Measurements from ENCODE around the gene ACOX1.

Gene ACOX1

DNA sequence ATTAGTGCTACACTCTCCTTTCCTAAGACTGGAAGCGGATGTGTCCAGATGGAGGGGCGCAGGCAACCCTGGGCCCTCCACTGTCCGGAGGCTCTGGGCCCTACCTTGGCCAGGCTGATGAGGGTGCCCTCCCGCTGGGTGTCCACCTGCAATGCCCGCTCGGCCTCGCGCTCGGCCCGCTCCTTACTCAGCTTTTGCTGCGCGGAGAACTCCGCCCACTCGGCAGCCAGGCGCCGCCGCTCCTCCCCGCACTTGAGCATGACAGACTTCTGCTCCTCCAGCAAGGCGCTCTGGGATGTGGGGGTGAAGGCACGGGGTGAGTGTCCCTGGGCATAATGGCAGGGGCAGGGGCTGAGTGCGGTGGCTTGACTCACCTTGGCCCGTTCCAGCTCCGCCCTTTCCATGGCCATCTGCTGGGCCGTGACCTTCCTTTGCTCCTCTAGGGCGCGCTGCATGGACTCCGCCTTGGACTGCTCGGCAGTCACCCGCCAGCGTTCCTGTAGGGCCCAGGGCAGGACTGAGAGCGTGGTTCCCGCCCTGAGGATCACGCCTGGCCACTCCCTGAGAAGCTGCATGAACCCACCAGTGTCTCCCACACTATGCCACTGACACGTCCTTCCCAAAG lies 64.2 kb downstream of the ACOX1 start:
- no peaks in the 10 kb centered on the region for H3K27me3 ChIP-seq (replicated peaks; ENCODE audit: insufficient read depth, low read length)
- no peaks in the 10 kb centered on the region for H3K36me3 ChIP-seq (replicated peaks; ENCODE audit: insufficient read depth, low read length)
- H4K20me1 ChIP-seq (ENCODE audit: insufficient read depth, low read length): no peaks in the 10 kb centered on the region
- TF ChIP-seq EZH2 (optimal IDR thresholded peaks at IDR 0.05; ENCODE audit: low read depth, low read length): no peak
- TF ChIP-seq, protein P1, sequence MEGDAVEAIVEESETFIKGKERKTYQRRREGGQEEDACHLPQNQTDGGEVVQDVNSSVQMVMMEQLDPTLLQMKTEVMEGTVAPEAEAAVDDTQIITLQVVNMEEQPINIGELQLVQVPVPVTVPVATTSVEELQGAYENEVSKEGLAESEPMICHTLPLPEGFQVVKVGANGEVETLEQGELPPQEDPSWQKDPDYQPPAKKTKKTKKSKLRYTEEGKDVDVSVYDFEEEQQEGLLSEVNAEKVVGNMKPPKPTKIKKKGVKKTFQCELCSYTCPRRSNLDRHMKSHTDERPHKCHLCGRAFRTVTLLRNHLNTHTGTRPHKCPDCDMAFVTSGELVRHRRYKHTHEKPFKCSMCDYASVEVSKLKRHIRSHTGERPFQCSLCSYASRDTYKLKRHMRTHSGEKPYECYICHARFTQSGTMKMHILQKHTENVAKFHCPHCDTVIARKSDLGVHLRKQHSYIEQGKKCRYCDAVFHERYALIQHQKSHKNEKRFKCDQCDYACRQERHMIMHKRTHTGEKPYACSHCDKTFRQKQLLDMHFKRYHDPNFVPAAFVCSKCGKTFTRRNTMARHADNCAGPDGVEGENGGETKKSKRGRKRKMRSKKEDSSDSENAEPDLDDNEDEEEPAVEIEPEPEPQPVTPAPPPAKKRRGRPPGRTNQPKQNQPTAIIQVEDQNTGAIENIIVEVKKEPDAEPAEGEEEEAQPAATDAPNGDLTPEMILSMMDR (IDR thresholded peaks at IDR 0.05; ENCODE audit: low read length): no peak
- TF ChIP-seq EZH2phosphoT487 (IDR thresholded peaks at IDR 0.05; ENCODE audit: low read length): no peak
- peaks cover 7% of the 10 kb centered on the region; the same call in 1 of the 2 replicates for H3F3A ChIP-seq (ENCODE audit: insufficient read depth, low read length)
- no peak overlapping the region for H3K4me3 ChIP-seq (ENCODE audit: low read length)
- peaks cover 10% of the 10 kb centered on the region for H3K4me1 ChIP-seq (ENCODE audit: low read length)
- H3K79me2 ChIP-seq (ENCODE audit: low read length): no peaks in the 10 kb centered on the region
- H3K4me2 ChIP-seq (ENCODE audit: low read depth, low read length): no peak overlapping the region
- H3K9me2 ChIP-seq (replicated peaks; ENCODE audit: insufficient read depth, low read length): no peaks in the 10 kb centered on the region
- H2AFZ ChIP-seq (ENCODE audit: low read length): no peak overlapping the region
- no peaks in the 10 kb centered on the region for H3K9me3 ChIP-seq (replicated peaks; ENCODE audit: insufficient read depth, low read length)
- H3K9ac ChIP-seq (ENCODE audit: low read length): no peak overlapping the region
- DNase-seq: no peak
- no peak overlapping the region for H3K27ac ChIP-seq (ENCODE audit: low read length)

DNA sequence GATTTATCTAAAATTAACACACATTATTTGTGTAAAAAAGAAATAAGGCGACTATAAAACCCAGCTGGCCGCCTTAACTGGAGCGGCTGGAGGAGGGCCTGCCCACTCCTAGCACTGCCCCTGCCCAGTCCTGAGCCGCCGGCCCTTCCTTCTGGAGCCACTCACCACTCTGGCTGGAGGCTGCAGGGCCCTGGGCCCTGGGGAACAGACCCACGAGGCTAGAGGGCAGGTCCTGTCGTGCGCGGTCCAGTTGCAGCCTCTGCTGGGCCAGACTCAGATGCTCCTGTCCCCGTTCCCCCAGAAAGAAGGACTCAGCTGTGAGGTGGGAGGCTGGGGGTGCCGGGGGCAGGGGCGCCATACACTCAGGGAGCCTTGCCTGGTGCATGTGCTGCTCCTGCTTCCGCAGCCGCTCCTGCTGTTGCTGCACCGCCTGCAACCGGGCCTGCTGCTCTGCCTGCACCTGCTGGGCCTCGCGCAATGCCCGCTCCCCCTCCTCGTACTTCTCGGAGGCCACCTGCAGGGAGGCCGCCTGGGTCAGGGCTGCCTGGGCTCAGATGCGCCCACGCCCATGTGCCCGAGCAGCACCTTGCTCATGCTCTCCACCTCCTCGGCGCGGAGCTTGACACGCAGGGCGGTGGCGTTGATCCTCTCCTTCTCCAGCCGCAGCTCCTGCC lies 65.3 kb downstream of the ACOX1 start:
- H3K4me3 ChIP-seq (ENCODE audit: low read length): no peak overlapping the region
- no peak overlapping the region for H2AFZ ChIP-seq (ENCODE audit: low read length)
- H3K27ac ChIP-seq (ENCODE audit: low read length): no peak overlapping the region
- no peaks in the 10 kb centered on the region for H4K20me1 ChIP-seq (ENCODE audit: insufficient read depth, low read length)
- DNase-seq: no peak
- no peaks in the 10 kb centered on the region for H3K79me2 ChIP-seq (ENCODE audit: low read length)
- H3K4me1 ChIP-seq (ENCODE audit: low read length): peaks cover 10% of the 10 kb centered on the region
- H3F3A ChIP-seq (ENCODE audit: insufficient read depth, low read length): peaks cover 17% of the 10 kb centered on the region
- H3K9me3 ChIP-seq (replicated peaks; ENCODE audit: insufficient read depth, low read length): no peaks in the 10 kb centered on the region
- H3K27me3 ChIP-seq (replicated peaks; ENCODE audit: insufficient read depth, low read length): no peaks in the 10 kb centered on the region
- no peaks in the 10 kb centered on the region for H3K36me3 ChIP-seq (replicated peaks; ENCODE audit: insufficient read depth, low read length)
- H3K4me2 ChIP-seq (ENCODE audit: low read depth, low read length): no peak overlapping the region
- TF ChIP-seq EZH2 (optimal IDR thresholded peaks at IDR 0.05; ENCODE audit: low read depth, low read length) (no peak), EZH2phosphoT487 (IDR thresholded peaks at IDR 0.05; ENCODE audit: low read length) (no peak)
- TF ChIP-seq, protein P1 (IDR thresholded peaks at IDR 0.05; ENCODE audit: low read length): no peak
- no peaks in the 10 kb centered on the region for H3K9me2 ChIP-seq (replicated peaks; ENCODE audit: insufficient read depth, low read length)
- H3K9ac ChIP-seq (ENCODE audit: low read length): no peak overlapping the region

DNA sequence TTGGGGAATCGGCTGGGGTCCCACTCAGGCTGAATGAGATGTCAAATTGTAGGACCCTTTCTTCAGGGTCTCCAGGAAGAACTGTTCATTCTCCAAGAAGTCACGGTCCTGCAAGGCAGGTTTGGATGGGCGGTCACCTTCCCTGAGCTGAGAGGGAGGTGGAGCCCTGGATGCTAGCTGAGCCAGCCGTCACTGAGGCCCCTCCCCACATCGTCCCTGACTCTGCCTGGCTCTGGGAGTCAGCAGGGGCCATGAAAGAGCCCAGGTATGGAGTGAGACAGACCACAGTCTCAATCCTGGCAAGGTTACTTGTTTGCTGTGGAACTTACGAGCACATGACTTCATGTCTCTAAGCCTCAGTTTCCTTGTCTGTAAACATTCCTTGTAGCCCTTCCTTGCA lies 68.3 kb downstream of the ACOX1 start:
- H3K4me1 ChIP-seq (ENCODE audit: low read length): peaks cover 14% of the 10 kb centered on the region
- no peaks in the 10 kb centered on the region for H3K27me3 ChIP-seq (replicated peaks; ENCODE audit: insufficient read depth, low read length)
- peaks cover 17% of the 10 kb centered on the region for H3F3A ChIP-seq (ENCODE audit: insufficient read depth, low read length)
- H2AFZ ChIP-seq (ENCODE audit: low read length): 0 out of 2 replicates have a peak overlapping the region, but pooled peaks have one; percentile 52
- TF ChIP-seq, protein P1 (IDR thresholded peaks at IDR 0.05; ENCODE audit: low read length): no peak
- TF ChIP-seq EZH2phosphoT487 (IDR thresholded peaks at IDR 0.05; ENCODE audit: low read length): no peak
- TF ChIP-seq EZH2 (optimal IDR thresholded peaks at IDR 0.05; ENCODE audit: low read depth, low read length): no peak
- H3K4me3 ChIP-seq (ENCODE audit: low read length): peak overlapping the region; percentile 31; the same call in 1 of the 2 replicates
- H3K79me2 ChIP-seq (ENCODE audit: low read length): no peaks in the 10 kb centered on the region
- no peak for DNase-seq
- no peaks in the 10 kb centered on the region for H4K20me1 ChIP-seq (ENCODE audit: insufficient read depth, low read length)
- H3K27ac ChIP-seq (ENCODE audit: low read length): peak overlapping the region; percentile 68; the same call in 1 of the 2 replicates
- H3K4me2 ChIP-seq (ENCODE audit: low read depth, low read length): peak overlapping the region; percentile 75; the same call in 1 of the 2 replicates
- no peaks in the 10 kb centered on the region for H3K36me3 ChIP-seq (replicated peaks; ENCODE audit: insufficient read depth, low read length)
- H3K9ac ChIP-seq (ENCODE audit: low read length): no peak overlapping the region; the same call in 1 of the 2 replicates
- no peaks in the 10 kb centered on the region for H3K9me3 ChIP-seq (replicated peaks; ENCODE audit: insufficient read depth, low read length)
- H3K9me2 ChIP-seq (replicated peaks; ENCODE audit: insufficient read depth, low read length): no peaks in the 10 kb centered on the region

Measured in MM.1S (cell line).